ENCODE results near the gene CYSRT1.

CYSRT1 gene

GRCh38 chr9:137272241-137273094, 47.5 kb downstream of the CYSRT1 start:
- no peak for DNase-seq (ENCODE audit: low read depth)

GRCh38 chr9:137273095-137273490, 48.1 kb downstream of the CYSRT1 start:
- DNase-seq (ENCODE audit: low read depth) = no peak

- DNase-seq (ENCODE audit: low read depth) = no peak
These were observed 48.8 kb downstream of the CYSRT1 start for GRCh38 chr9:137273611-137274320.

- no peak for DNase-seq (ENCODE audit: low read depth)
These were observed 50.2 kb downstream of the CYSRT1 start for GRCh38 chr9:137275203-137275587.
